ENCODE results near the gene B3GNT5.

Gene B3GNT5

GRCh38 chr3:183298701-183299153, 45.7 kb downstream of the B3GNT5 start (continued):
- TF ChIP-seq PRDM2 (tag by site-specific recombination; IDR thresholded peaks at IDR 0.05; ENCODE audit: borderline replicate concordance) (no peak), ZBTB20 (tag by site-specific recombination; IDR thresholded peaks at IDR 0.05) (no peak), MZF1 (tag by site-specific recombination; IDR thresholded peaks at IDR 0.05; ENCODE audit: borderline replicate concordance) (no peak), REPIN1 (tag by site-specific recombination; IDR thresholded peaks at IDR 0.05; ENCODE audit: low read depth) (no peak), FEZF1 (tag by site-specific recombination; IDR thresholded peaks at IDR 0.05) (peak; percentile 66), ZNF133 (tag by site-specific recombination; IDR thresholded peaks at IDR 0.05) (no peak), YY1 (tag by site-specific recombination; IDR thresholded peaks at IDR 0.05) (no peak), ZNF148 (tag by site-specific recombination; IDR thresholded peaks at IDR 0.05; ENCODE audit: borderline replicate concordance) (no peak), PRDM1 (tag by site-specific recombination; IDR thresholded peaks at IDR 0.05) (peak; percentile 68), REST (tag by site-specific recombination; IDR thresholded peaks at IDR 0.05) (no peak), ZNF449 (tag by site-specific recombination; IDR thresholded peaks at IDR 0.05) (no peak), ZXDB (tag by site-specific recombination; IDR thresholded peaks at IDR 0.05) (no peak), ZNF211 (tag by site-specific recombination; IDR thresholded peaks at IDR 0.05; ENCODE audit: low read depth) (no peak), ZBTB49 (tag by site-specific recombination; IDR thresholded peaks at IDR 0.05; ENCODE audit: low read depth) (no peak), ZNF175 (tag by site-specific recombination; IDR thresholded peaks at IDR 0.05) (no peak), ZNF221 (tag by site-specific recombination; IDR thresholded peaks at IDR 0.05; ENCODE audit: borderline replicate concordance) (no peak), ZBTB11 (tag by site-specific recombination; conservative IDR thresholded peaks at IDR 0.05; ENCODE audit: low read depth) (no peak), ZNF423 (tag by site-specific recombination; IDR thresholded peaks at IDR 0.05) (no peak), ZNF488 (tag by site-specific recombination; IDR thresholded peaks at IDR 0.05) (no peak)

All from HEK293 (cell line).